ENCODE measurements around the gene SLC17A8. TPM values are rescaled to one million over a fixed set of nuclear protein-coding genes. Genes with fewer than 3 reads are reported as not detected.

Gene SLC17A8
- total RNA-seq, 1 donor from 2014 or later: not detected

- H3K27me3 ChIP-seq: no peaks in the 10 kb centered on the region
- intact Hi-C loops (cut with DNase I): no loop called here
- H3K9me3 ChIP-seq: no peaks in the 10 kb centered on the region
- H3K36me3 ChIP-seq: no peaks in the 10 kb centered on the region
- H3K27ac ChIP-seq: no peak overlapping the region
- DNase-seq (ENCODE audit: extremely low spot score in 2 of 2): no peak
- no peak overlapping the region for H3K4me3 ChIP-seq
- no peak for TF ChIP-seq POLR2A (IDR thresholded peaks at IDR 0.05)
- no peak for TF ChIP-seq POLR2AphosphoS5 (IDR thresholded peaks at IDR 0.05; ENCODE audit: insufficient read depth in 1 of 2, low read depth in 1 of 2)
- no peak for TF ChIP-seq CTCF (IDR thresholded peaks at IDR 0.05)
- H3K4me1 ChIP-seq: no peaks in the 10 kb centered on the region
These were observed 76.8 kb downstream of the SLC17A8 start for GRCh38 chr12:100433701-100434100.

GRCh38 chr12:100434177-100434576, 77.3 kb downstream of the SLC17A8 start:
- H3K9me3 ChIP-seq: no peaks in the 10 kb centered on the region
- no peak overlapping the region for H3K27ac ChIP-seq
- no peak for TF ChIP-seq CTCF (IDR thresholded peaks at IDR 0.05)
- no peak for TF ChIP-seq POLR2AphosphoS5 (IDR thresholded peaks at IDR 0.05; ENCODE audit: insufficient read depth in 1 of 2, low read depth in 1 of 2)
- no peak for TF ChIP-seq POLR2A (IDR thresholded peaks at IDR 0.05)
- H3K36me3 ChIP-seq: no peaks in the 10 kb centered on the region
- DNase-seq (ENCODE audit: extremely low spot score in 2 of 2): no peak
- no peaks in the 10 kb centered on the region for H3K27me3 ChIP-seq
- H3K4me3 ChIP-seq: no peak overlapping the region
- intact Hi-C loops (cut with DNase I): no loop called here
- no peaks in the 10 kb centered on the region for H3K4me1 ChIP-seq

- Histone ChIP-seq H3K9me3 (no peaks in the 10 kb centered on the region), H3K27ac (no peak overlapping the region), H3K27me3 (no peaks in the 10 kb centered on the region), H3K36me3 (no peaks in the 10 kb centered on the region), H3K4me1 (no peaks in the 10 kb centered on the region), H3K4me3 (no peak overlapping the region)
- TF ChIP-seq CTCF (IDR thresholded peaks at IDR 0.05) (no peak), POLR2A (IDR thresholded peaks at IDR 0.05) (no peak), POLR2AphosphoS5 (IDR thresholded peaks at IDR 0.05; ENCODE audit: insufficient read depth in 1 of 2, low read depth in 1 of 2) (no peak)
- no peak for DNase-seq (ENCODE audit: extremely low spot score in 2 of 2)
- intact Hi-C loops (cut with DNase I): no loop called here
These were observed 79.1 kb downstream of the SLC17A8 start for GRCh38 chr12:100435957-100436356.

GRCh38 chr12:100437038-100437841, 80.4 kb downstream of the SLC17A8 start:
- no peaks in the 10 kb centered on the region for H3K9me3 ChIP-seq
- DNase-seq (ENCODE audit: extremely low spot score in 2 of 2): no peak
- no peak overlapping the region for H3K27ac ChIP-seq
- no peaks in the 10 kb centered on the region for H3K36me3 ChIP-seq
- intact Hi-C loops (cut with DNase I): no loop called here
- H3K4me1 ChIP-seq: no peaks in the 10 kb centered on the region
- no peak overlapping the region for H3K4me3 ChIP-seq
- no peaks in the 10 kb centered on the region for H3K27me3 ChIP-seq
- no peak for TF ChIP-seq POLR2A (IDR thresholded peaks at IDR 0.05)
- TF ChIP-seq POLR2AphosphoS5 (IDR thresholded peaks at IDR 0.05; ENCODE audit: insufficient read depth in 1 of 2, low read depth in 1 of 2): no peak
- TF ChIP-seq CTCF (IDR thresholded peaks at IDR 0.05): no peak

GRCh38 chr12:100439797-100440196, 82.9 kb downstream of the SLC17A8 start:
- intact Hi-C loops (cut with DNase I): no loop called here
- DNase-seq (ENCODE audit: extremely low spot score in 2 of 2): no peak

More at GRCh38 chr12:100439797-100440196, 82.9 kb downstream of the SLC17A8 start:
- Histone ChIP-seq H3K4me1 (no peaks in the 10 kb centered on the region), H3K27ac (no peak overlapping the region), H3K27me3 (no peaks in the 10 kb centered on the region), H3K36me3 (no peaks in the 10 kb centered on the region), H3K9me3 (no peaks in the 10 kb centered on the region), H3K4me3 (no peak overlapping the region)
- TF ChIP-seq POLR2AphosphoS5 (IDR thresholded peaks at IDR 0.05; ENCODE audit: insufficient read depth in 1 of 2, low read depth in 1 of 2): no peak
- TF ChIP-seq POLR2A (IDR thresholded peaks at IDR 0.05): no peak
- TF ChIP-seq CTCF (IDR thresholded peaks at IDR 0.05): no peak
